ENCODE data around the gene SLC52A3.

Gene SLC52A3

GRCh38 chr20:739736-740135 lies 28.6 kb downstream of the SLC52A3 start:
- H3K27ac ChIP-seq, result peak overlapping the region; percentile 50
- TF ChIP-seq ZFX (IDR thresholded peaks at IDR 0.05) (no peak), CTCF (conservative IDR thresholded peaks at IDR 0.05) (no peak)

- TF ChIP-seq ZFX (IDR thresholded peaks at IDR 0.05), result no peak
- no peak for TF ChIP-seq CTCF (conservative IDR thresholded peaks at IDR 0.05)
- no peak overlapping the region for H3K27ac ChIP-seq
These were observed 34.4 kb downstream of the SLC52A3 start for GRCh38 chr20:733861-734260.

GRCh38 chr20:732727-733126 lies 35.6 kb downstream of the SLC52A3 start:
- TF ChIP-seq ZFX (IDR thresholded peaks at IDR 0.05) (no peak), CTCF (conservative IDR thresholded peaks at IDR 0.05) (no peak)
- H3K27ac ChIP-seq, result no peak overlapping the region

- no peak overlapping the region for H3K27ac ChIP-seq
- TF ChIP-seq ZFX (IDR thresholded peaks at IDR 0.05), result no peak
- TF ChIP-seq CTCF (conservative IDR thresholded peaks at IDR 0.05), result no peak
These were observed 36.3 kb downstream of the SLC52A3 start for GRCh38 chr20:731891-732560.

GRCh38 chr20:730005-730404 lies 38.3 kb downstream of the SLC52A3 start:
- no peak overlapping the region for H3K27ac ChIP-seq

GRCh38 chr20:728256-728944 lies 39.9 kb downstream of the SLC52A3 start:
- H3K27ac ChIP-seq, result no peak overlapping the region

More at GRCh38 chr20:730005-730404, 38.3 kb downstream of the SLC52A3 start:
- TF ChIP-seq ZFX (IDR thresholded peaks at IDR 0.05) (no peak), CTCF (conservative IDR thresholded peaks at IDR 0.05) (no peak)

More at GRCh38 chr20:728256-728944, 39.9 kb downstream of the SLC52A3 start:
- TF ChIP-seq ZFX (IDR thresholded peaks at IDR 0.05) (no peak), CTCF (conservative IDR thresholded peaks at IDR 0.05) (peak; percentile 86)
